Esophagus squamous epithelium (tissue), 4 donors: ENCODE data around the gene MRPS34.

Experiments used
- POLR2A ChIP-seq, 4 donors: fragments of 450-650 bp; IDR thresholded peaks; one replicate each; pipeline ENCODE4 v1.6.1; 2017; ENCODE audit warnings: antibody characterized with exemption in 4 of 4, mild to moderate bottlenecking in 4 of 4, moderate library complexity in 3 of 4
- TF ChIP-seq, protein P1 (sequence below), 6 experiments: fragments of 450-650 bp in 4 of 6; fragments of 200-600 bp in 2 of 6; sonication (generic) in 2 of 6; IDR thresholded peaks; one replicate each; pipeline ENCODE4 v1.5.1; 2016 to 2019; ENCODE audit warnings: antibody characterized with exemption in 6 of 6, mild to moderate bottlenecking in 4 of 6, moderate library complexity in 4 of 6

DNA sequence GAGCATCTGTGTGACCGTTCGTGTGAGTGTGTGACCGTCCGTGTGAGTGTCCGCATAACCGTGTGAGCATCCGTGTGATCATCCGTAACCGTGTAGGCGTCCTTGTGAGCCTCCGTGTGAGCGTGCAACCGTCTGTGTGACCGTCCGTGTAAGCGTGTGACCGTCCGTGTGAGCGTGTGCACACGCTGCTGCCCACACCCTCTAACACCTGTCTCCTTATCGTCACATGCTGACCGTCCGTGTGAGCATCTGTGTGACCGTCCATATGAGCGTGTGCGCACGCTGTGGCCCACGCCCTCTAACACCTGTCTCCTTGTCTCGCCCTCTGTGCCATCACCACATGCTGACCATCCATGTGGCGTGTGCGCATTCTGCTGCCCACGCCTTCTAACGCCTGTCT, 32.7 kb downstream of the MRPS34 start:
- TF ChIP-seq, protein P1, sequence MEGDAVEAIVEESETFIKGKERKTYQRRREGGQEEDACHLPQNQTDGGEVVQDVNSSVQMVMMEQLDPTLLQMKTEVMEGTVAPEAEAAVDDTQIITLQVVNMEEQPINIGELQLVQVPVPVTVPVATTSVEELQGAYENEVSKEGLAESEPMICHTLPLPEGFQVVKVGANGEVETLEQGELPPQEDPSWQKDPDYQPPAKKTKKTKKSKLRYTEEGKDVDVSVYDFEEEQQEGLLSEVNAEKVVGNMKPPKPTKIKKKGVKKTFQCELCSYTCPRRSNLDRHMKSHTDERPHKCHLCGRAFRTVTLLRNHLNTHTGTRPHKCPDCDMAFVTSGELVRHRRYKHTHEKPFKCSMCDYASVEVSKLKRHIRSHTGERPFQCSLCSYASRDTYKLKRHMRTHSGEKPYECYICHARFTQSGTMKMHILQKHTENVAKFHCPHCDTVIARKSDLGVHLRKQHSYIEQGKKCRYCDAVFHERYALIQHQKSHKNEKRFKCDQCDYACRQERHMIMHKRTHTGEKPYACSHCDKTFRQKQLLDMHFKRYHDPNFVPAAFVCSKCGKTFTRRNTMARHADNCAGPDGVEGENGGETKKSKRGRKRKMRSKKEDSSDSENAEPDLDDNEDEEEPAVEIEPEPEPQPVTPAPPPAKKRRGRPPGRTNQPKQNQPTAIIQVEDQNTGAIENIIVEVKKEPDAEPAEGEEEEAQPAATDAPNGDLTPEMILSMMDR (IDR thresholded peaks at IDR 0.05) = no peak
- no peak for TF ChIP-seq POLR2A (IDR thresholded peaks at IDR 0.05)
